BJ (cell line): ENCODE measurements around the gene PEPD. TPM values are rescaled to one million over a fixed set of nuclear protein-coding genes. Genes with fewer than 3 reads are reported as not detected.
A peak's percentile ranks its signal among the peaks of the same experiment; 100 is the strongest.

Experiments used
- CTCF ChIA-PET: fragments of 350-600 bp; formaldehyde crosslinking; extraction: SDS; loops from one replicate; lab custom pipeline; 2021; ENCODE audit warnings: antibody characterized with exemption, inconsistent platforms; lab: Yijun Ruan, JAX
- POLR2A ChIA-PET: fragments of 300-600 bp; sonication (Branson Sonifier 250); formaldehyde crosslinking; extraction: SDS; loops from one replicate; lab custom pipeline; 2021; ENCODE audit warnings: antibody characterized with exemption; lab: Charles Lee
- DNase-seq: peaks from one replicate; pipeline ENCODE4 v3.0.0-alpha.2; 2011; ENCODE audit warnings: low read depth
- H3K27me3 ChIP-seq: 2 replicates; pipeline ENCODE4 v1.6.0; 2011; ENCODE audit warnings: low read length; ENCODE audit not compliant: control insufficient read depth, insufficient read depth
- H3K36me3 ChIP-seq: 2 replicates; pipeline ENCODE4 v1.5.1; 2011; ENCODE audit warnings: low read length; ENCODE audit not compliant: control insufficient read depth, insufficient read depth
- H3K4me3 ChIP-seq: 2 replicates; pipeline ENCODE4 v1.5.1; 2011; ENCODE audit warnings: low read depth, mild to moderate bottlenecking, control low read depth, low read length
- CTCF ChIP-seq: IDR thresholded peaks from 2 replicates; pipeline ENCODE4 v1.5.1; 2011; ENCODE audit warnings: low read depth, mild to moderate bottlenecking, control low read depth, inconsistent platforms, low read length, moderate library complexity; ENCODE audit not compliant: insufficient read depth
- polyA plus RNA-seq: library from polyadenylated mRNA; depleted of rRNA; stranded (reverse); fragments of >200 nt; gene quantifications from 2 replicates; pipeline ENCODE4 v1.2.3, GENCODE V29; 2011

The PEPD gene
- polyA plus RNA-seq, 1 experiment, result 97.6 TPM

- DNase-seq, result no peak
- no peaks in the 10 kb centered on the region for H3K27me3 ChIP-seq
- no peak for TF ChIP-seq CTCF
- CTCF ChIA-PET, result interaction anchor here (0.9 to 4.3 kb wide), 7 partner anchors 11 to 346 kb away, joined by 3 to 70 read pairs (median 4); no protein-coding TSS in a partner anchor
- no peak overlapping the region for H3K4me3 ChIP-seq
- POLR2A ChIA-PET, result no interaction called here
- H3K36me3 ChIP-seq, result no peaks in the 10 kb centered on the region
These were observed 89.6 kb downstream of the PEPD start for GRCh38 chr19:33432015-33432414.

GRCh38 chr19:33430674-33431277, 90.8 kb downstream of the PEPD start:
- no peak for DNase-seq
- CTCF ChIA-PET, result interaction anchor here (0.6 to 4.9 kb wide), 23 partner anchors 9 to 364 kb away, joined by 3 to 125 read pairs (median 4); partner anchors contain the start of gene PEPD
- peak; percentile 92 for TF ChIP-seq CTCF
- H3K4me3 ChIP-seq, result no peak overlapping the region
- H3K27me3 ChIP-seq, result no peaks in the 10 kb centered on the region
- no peaks in the 10 kb centered on the region for H3K36me3 ChIP-seq
- POLR2A ChIA-PET, result no interaction called here

GRCh38 chr19:33429891-33430673, 91.5 kb downstream of the PEPD start:
- no peaks in the 10 kb centered on the region for H3K27me3 ChIP-seq
- H3K36me3 ChIP-seq, result no peaks in the 10 kb centered on the region
- no peak for DNase-seq
- CTCF ChIA-PET, result interaction anchor here (0.6 to 4.9 kb wide), 24 partner anchors 9 to 365 kb away, joined by 3 to 125 read pairs (median 4); partner anchors contain the start of gene PEPD
- H3K4me3 ChIP-seq, result no peak overlapping the region
- POLR2A ChIA-PET, result no interaction called here
- TF ChIP-seq CTCF, result no peak

- no peak for DNase-seq
- ChIA-PET POLR2A (no interaction called here), CTCF (interaction anchor here (1.1 to 4.9 kb wide), 5 partner anchors 10 to 349 kb away, joined by 3 to 125 read pairs (median 13); no protein-coding TSS in a partner anchor)
- Histone ChIP-seq H3K4me3 (no peak overlapping the region), H3K36me3 (no peaks in the 10 kb centered on the region), H3K27me3 (no peaks in the 10 kb centered on the region)
- TF ChIP-seq CTCF, result no peak
These were observed 92.9 kb downstream of the PEPD start for GRCh38 chr19:33428627-33429125.
